Caki2 (cell line): ENCODE results near the gene APP. TPM values are rescaled to one million over a fixed set of nuclear protein-coding genes. Genes with fewer than 3 reads are reported as not detected.
"Not testable (repeated sequence)": the region's sequence is repeated elsewhere in the genome, so short reads cannot be mapped to it uniquely, and the experiment has no call there.

Experiments
- DNase-seq: peaks from one replicate; pipeline ENCODE4 v3.0.0-alpha.2; 2015; ENCODE audit warnings: low read depth
- in situ Hi-C: cut with HindIII; loops from 2 replicates; pipeline ENCODE4 v1.10.0; 2016; ENCODE audit warnings: low sequenced_read_pairs, low pct_unique_long_range_greater_than_20kb, mixed read lengths
- total RNA-seq: library from RNA; depleted of rRNA; stranded (reverse); fragments of >200 nt; shearing (Covaris generic); gene quantifications from 2 replicates; pipeline ENCODE4 v1.2.3, GENCODE V29; 2014; ENCODE audit warnings: low replicate concordance

The APP gene
- total RNA-seq, 1 experiment from 2014 or later = 842 TPM

GRCh38 chr21:25953659-25954058 lies 216.9 kb downstream of the APP start:
- in situ Hi-C loops = no loop called here
- DNase-seq = peak; percentile 58

DNA sequence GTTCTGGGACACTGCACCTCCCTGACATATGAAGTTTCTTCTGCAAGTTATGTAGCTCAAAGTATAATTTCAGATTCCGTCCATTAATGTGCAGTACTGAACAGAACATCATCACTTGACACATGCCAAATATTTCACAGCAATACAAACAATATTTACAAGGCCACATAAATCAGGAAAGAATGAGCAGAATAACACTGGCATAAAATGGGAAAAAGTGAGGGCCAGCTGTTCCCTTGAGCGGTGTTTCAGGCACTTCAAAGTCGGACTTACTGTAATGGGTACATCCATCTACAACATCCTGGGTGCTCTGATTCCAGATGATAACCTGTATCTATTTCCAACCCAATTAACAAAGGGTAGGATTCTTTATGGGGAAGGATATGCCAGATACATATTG lies 217.4 kb downstream of the APP start:
- in situ Hi-C loops = no loop called here
- DNase-seq = no peak

GRCh38 chr21:25952306-25952705 lies 218.3 kb downstream of the APP start:
- in situ Hi-C loops = no loop called here

GRCh38 chr21:25949701-25950100 lies 220.9 kb downstream of the APP start:
- no peak for DNase-seq
- in situ Hi-C loops = no loop called here

More at GRCh38 chr21:25952306-25952705, 218.3 kb downstream of the APP start:
- no peak for DNase-seq

DNA sequence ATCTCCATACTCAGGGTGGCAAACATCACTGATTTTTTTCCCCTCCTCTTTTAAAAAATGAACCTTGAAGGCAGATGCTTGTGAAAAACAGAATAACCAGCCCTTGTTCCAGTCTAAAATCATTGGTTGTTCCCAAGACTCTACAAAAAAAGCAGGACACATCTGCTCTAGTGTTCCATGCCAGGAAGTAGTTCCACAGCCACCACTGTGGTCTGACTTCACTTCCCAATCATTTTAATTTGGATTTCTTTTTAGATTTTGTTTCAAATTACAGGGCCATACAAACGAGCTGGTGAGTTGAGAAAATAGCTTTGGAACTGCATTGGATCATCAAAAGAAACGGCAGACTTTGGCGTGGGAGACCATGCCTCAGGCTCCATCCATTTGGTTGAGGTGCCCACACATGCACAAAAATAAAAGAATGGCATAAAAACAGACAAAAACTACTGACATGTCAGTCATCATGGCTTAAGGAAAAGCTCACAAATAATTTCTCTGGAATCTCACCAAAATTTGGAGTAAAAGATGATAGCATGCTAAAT lies 225.8 kb downstream of the APP start:
- in situ Hi-C loops = no loop called here
- DNase-seq = no peak

- in situ Hi-C loops = no loop called here
These were observed 226.5 kb downstream of the APP start for GRCh38 chr21:25944082-25944481.

GRCh38 chr21:25942135-25942534 lies 228.4 kb downstream of the APP start:
- no peak for DNase-seq
- in situ Hi-C loops = no loop called here

More at GRCh38 chr21:25944082-25944481, 226.5 kb downstream of the APP start:
- DNase-seq = no peak

GRCh38 chr21:25939396-25939761 lies 231.2 kb downstream of the APP start:
- in situ Hi-C loops = no loop called here
- DNase-seq = no peak

GRCh38 chr21:25938658-25939395 lies 231.7 kb downstream of the APP start:
- in situ Hi-C loops = no loop called here
- DNase-seq = no peak

DNA sequence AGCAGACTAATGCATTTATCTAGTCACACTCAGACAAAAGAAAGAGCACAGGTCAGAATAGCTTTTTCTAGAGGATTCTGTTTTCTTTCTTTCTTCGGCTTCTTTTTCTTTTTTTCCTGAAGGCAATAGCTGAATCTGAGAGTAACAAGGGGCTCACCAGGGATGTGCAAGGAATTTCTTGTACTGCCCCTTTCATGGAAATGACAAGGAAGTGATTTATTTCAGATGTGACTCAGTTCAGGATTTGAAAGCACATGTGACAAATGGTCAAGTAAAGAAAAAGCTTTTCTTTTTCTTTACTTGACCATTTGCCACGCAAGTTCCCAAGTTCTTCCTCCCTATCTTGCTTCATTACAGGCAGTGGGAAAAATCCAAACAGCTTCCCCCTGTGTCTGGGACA lies 233.8 kb downstream of the APP start:
- in situ Hi-C loops = no loop called here
- DNase-seq = no peak

DNA sequence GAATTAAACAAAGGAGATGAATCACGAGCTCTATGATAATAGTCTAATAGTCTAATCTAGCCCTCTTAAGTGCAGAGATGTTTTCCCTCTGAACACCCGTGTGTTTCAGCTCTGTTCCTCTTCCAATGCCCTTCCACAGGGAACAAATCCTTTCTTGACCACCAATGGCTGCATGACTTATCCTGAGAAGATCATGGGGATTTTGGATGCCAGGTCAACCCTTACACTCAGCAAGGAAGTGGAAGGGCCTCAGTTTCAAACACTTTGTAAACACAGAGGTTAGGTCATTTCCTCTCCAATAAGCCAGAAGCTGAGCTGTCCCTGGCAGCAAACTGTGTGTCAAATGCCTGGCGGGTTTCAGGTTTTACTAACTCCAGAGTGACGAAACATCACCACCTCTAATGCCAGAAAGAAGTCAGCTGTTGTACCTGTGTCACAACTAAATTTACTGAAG lies 235.8 kb downstream of the APP start:
- in situ Hi-C loops = no loop called here
- DNase-seq = peak; percentile 33

GRCh38 chr21:25934130-25934529 lies 236.4 kb downstream of the APP start:
- DNase-seq = no peak
- in situ Hi-C loops = no loop called here

DNA sequence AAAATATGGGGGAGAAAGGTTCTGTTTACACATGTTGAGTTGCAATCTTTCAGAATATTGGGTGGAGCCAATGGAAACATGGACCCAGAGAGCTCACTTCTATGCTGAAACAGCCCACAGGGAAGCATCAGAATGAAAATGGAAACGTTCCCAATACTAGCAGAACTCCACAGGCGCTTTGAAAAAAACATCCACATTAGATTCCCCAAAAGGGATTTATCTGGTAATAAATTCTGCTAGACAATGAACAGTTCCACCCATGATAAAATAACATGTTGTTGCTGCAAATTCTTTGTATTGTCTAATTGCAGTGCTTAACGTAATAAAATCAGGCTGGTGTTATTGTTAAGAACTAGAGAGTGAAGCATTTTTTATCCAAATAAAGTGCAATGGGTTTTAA lies 238.8 kb downstream of the APP start:
- no peak for DNase-seq
- in situ Hi-C loops = no loop called here

- DNase-seq = no peak
- in situ Hi-C loops = no loop called here
These were observed 240.6 kb downstream of the APP start for GRCh38 chr21:25929856-25930520.

- in situ Hi-C loops = no loop called here
These were observed 243.2 kb downstream of the APP start for GRCh38 chr21:25927195-25927880.

DNA sequence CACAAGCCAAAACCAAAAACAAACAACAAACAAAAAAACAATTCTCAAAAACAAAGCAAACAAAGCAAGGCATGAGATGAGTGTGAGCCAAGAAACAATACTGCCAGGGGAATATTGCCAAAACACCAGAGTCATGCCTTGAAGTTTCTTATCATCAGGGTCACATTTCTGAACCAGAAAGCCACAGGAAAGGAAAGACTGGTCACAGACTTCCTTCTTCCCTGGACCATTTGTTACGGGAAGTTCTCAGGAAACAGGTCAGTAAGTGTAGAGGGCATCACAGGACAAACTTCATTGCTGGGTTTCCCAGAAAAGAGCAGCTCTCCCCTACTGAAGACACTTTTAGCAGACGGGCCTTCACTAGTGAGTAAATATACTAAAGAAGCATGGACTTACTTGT lies 244.6 kb downstream of the APP start:
- no peak for DNase-seq
- in situ Hi-C loops = no loop called here

More at GRCh38 chr21:25927195-25927880, 243.2 kb downstream of the APP start:
- no peak for DNase-seq

GRCh38 chr21:25925064-25925800 lies 245.3 kb downstream of the APP start:
- in situ Hi-C loops = no loop called here

GRCh38 chr21:25918152-25918551 lies 252.4 kb downstream of the APP start:
- in situ Hi-C loops, DNase-seq: not testable (repeated sequence)

More at GRCh38 chr21:25925064-25925800, 245.3 kb downstream of the APP start:
- DNase-seq = no peak
